Tibial nerve (tissue), 4 donors: ENCODE measurements around the gene RHBDL1. TPM values are rescaled to one million over a fixed set of nuclear protein-coding genes. Genes with fewer than 3 reads are reported as not detected.

Experiments used
- DNase-seq, 2 donors: peaks; one replicate each; pipeline ENCODE4 v3.0.0-alpha.2; 2019; ENCODE audit warnings: low spot score in 2 of 2
- H3K27ac ChIP-seq, 4 donors: fragments of 200-600 bp; sonication (generic) in 3 of 4; one replicate each; pipeline ENCODE4 v1.5.1; 2017 to 2019; ENCODE audit warnings: mild to moderate bottlenecking in 1 of 4
- H3K27me3 ChIP-seq, 2 donors: fragments of 200-600 bp; sonication (generic) in 1 of 2; one replicate each; pipeline versions ENCODE4 v1.5.1 to v1.6.0; 2017 to 2019
- H3K36me3 ChIP-seq, 3 donors: fragments of 200-600 bp; sonication (generic); one replicate each; pipeline ENCODE4 v1.5.1; 2018 to 2019
- H3K4me1 ChIP-seq, 4 donors: fragments of 200-600 bp; sonication (generic) in 3 of 4; one replicate each; pipeline ENCODE4 v1.5.1; 2017 to 2019
- H3K4me3 ChIP-seq, 4 donors: fragments of 200-600 bp; sonication (generic) in 3 of 4; one replicate each; pipeline ENCODE4 v1.5.1; 2017 to 2019; ENCODE audit warnings: mild to moderate bottlenecking in 1 of 4, moderate library complexity in 1 of 4
- H3K9me3 ChIP-seq, 4 donors: fragments of 200-600 bp; sonication (generic) in 3 of 4; one replicate each; pipeline ENCODE4 v1.5.1; 2017 to 2019
- CTCF ChIP-seq, 5 experiments: fragments of 200-600 bp in 3 of 5; fragments of 450-650 bp in 2 of 5; sonication (generic) in 3 of 5; IDR thresholded peaks; one replicate each; pipeline ENCODE4 v1.5.1; 2016 to 2019; ENCODE audit warnings: antibody characterized with exemption in 5 of 5, mild to moderate bottlenecking in 3 of 5, moderate library complexity in 2 of 5
- EP300 ChIP-seq, 2 donors: sonication (generic); formaldehyde crosslinking; IDR thresholded peaks; one replicate each; pipeline ENCODE4 v1.6.1; 2017; ENCODE audit warnings: antibody characterized with exemption in 2 of 2, mild to moderate bottlenecking in 1 of 2
- POLR2A ChIP-seq, 2 donors: fragments of 450-650 bp; IDR thresholded peaks; one replicate each; pipeline ENCODE4 v1.6.1; 2017; ENCODE audit warnings: antibody characterized with exemption in 2 of 2, mild to moderate bottlenecking in 2 of 2, moderate library complexity in 2 of 2
- WGBS, 2 donors: methylation state at CpG; one replicate each; pipeline ENCODE4 v1.1.5; 2018; 5-methylcytosine and 5-hydroxymethylcytosine counted together
- total RNA-seq, 4 donors: library from RNA; depleted of rRNA; stranded (reverse); fragments of >200 nt; gene quantifications; one replicate each; pipeline ENCODE4 v1.1.0, GENCODE V29; 2016

Gene RHBDL1
- total RNA-seq, 4 donors from 2014 or later: 0.90 to 3.5 (median 1.9) TPM

- Histone ChIP-seq H3K4me1 (peaks cover 0 to 26% (median under 1%) of the 10 kb centered on the region in 4 donors), H3K27me3 (peaks cover 0 to 85% of the 10 kb centered on the region in 2 donors), H3K9me3 (no peaks in the 10 kb centered on the region), H3K4me3 (no peak overlapping the region), H3K27ac (no peak overlapping the region), H3K36me3 (peaks cover 0 to 8% (median 0%) of the 10 kb centered on the region in 3 donors)
- no peak for DNase-seq
- WGBS, 2 donors: 5 to 28% methylated on average over 15 to 52 of the region's 76 CpGs
- TF ChIP-seq CTCF (IDR thresholded peaks at IDR 0.05): no peak
- TF ChIP-seq POLR2A (IDR thresholded peaks at IDR 0.05): no peak
- TF ChIP-seq EP300 (IDR thresholded peaks at IDR 0.05): no peak
Observed at GRCh38 chr16:700684-701584, 25.5 kb downstream of the RHBDL1 start.

GRCh38 chr16:702341-702740 is 26.9 kb downstream of the RHBDL1 start:
- Histone ChIP-seq H3K27me3 (peaks cover 0 to 85% of the 10 kb centered on the region in 2 donors), H3K9me3 (no peaks in the 10 kb centered on the region), H3K4me1 (peaks cover 0 to 39% (median 4%) of the 10 kb centered on the region in 4 donors), H3K36me3 (no peaks in the 10 kb centered on the region), H3K4me3 (no peak overlapping the region), H3K27ac (no peak overlapping the region)
- WGBS, 2 donors: 80 to 87% methylated on average over 16 to 19 of the region's 19 CpGs
- TF ChIP-seq POLR2A (IDR thresholded peaks at IDR 0.05) (no peak), CTCF (IDR thresholded peaks at IDR 0.05) (no peak), EP300 (IDR thresholded peaks at IDR 0.05) (no peak)
- DNase-seq: no peak

GRCh38 chr16:703406-703805 is 27.9 kb downstream of the RHBDL1 start:
- Histone ChIP-seq H3K27ac (no peak overlapping the region), H3K36me3 (no peaks in the 10 kb centered on the region), H3K4me1 (peaks cover 0 to 40% (median 4%) of the 10 kb centered on the region in 4 donors), H3K27me3 (peaks cover 2 to 90% of the 10 kb centered on the region in 2 donors), H3K4me3 (no peak overlapping the region), H3K9me3 (no peaks in the 10 kb centered on the region)
- DNase-seq: no peak
- 70 to 86% methylated on average over 9 of the region's 12 CpGs for WGBS, 2 donors
- TF ChIP-seq CTCF (IDR thresholded peaks at IDR 0.05) (no peak), POLR2A (IDR thresholded peaks at IDR 0.05) (no peak), EP300 (IDR thresholded peaks at IDR 0.05) (no peak)

GRCh38 chr16:704047-704446 is 28.6 kb downstream of the RHBDL1 start:
- WGBS, 2 donors: 49 to 90% methylated on average over 2 to 7 of the region's 7 CpGs
- no peak for DNase-seq

More at GRCh38 chr16:704047-704446, 28.6 kb downstream of the RHBDL1 start:
- peaks cover 0 to 40% (median 4%) of the 10 kb centered on the region in 4 donors for H3K4me1 ChIP-seq
- H3K4me3 ChIP-seq: no peak overlapping the region
- TF ChIP-seq EP300 (IDR thresholded peaks at IDR 0.05) (no peak), CTCF (IDR thresholded peaks at IDR 0.05) (no peak), POLR2A (IDR thresholded peaks at IDR 0.05) (no peak)
- H3K9me3 ChIP-seq: no peaks in the 10 kb centered on the region
- no peaks in the 10 kb centered on the region for H3K36me3 ChIP-seq
- peaks cover 2 to 93% of the 10 kb centered on the region in 2 donors for H3K27me3 ChIP-seq
- no peak overlapping the region for H3K27ac ChIP-seq
